D341Med (cell line): Measurements from ENCODE around the gene MUL1.

Experiments
- DNase-seq: peaks from one replicate; pipeline ENCODE4 v3.0.0; 2012; ENCODE audit warnings: low spot score

Gene MUL1

GRCh38 chr1:20470194-20470593 is 37.8 kb downstream of the MUL1 start:
- no peak for DNase-seq

- DNase-seq, result no peak
Observed at GRCh38 chr1:20469406-20470076, 38.4 kb downstream of the MUL1 start.

GRCh38 chr1:20466273-20466672 is 41.7 kb downstream of the MUL1 start:
- DNase-seq, result no peak

GRCh38 chr1:20465187-20465586 is 42.8 kb downstream of the MUL1 start:
- DNase-seq, result no peak

GRCh38 chr1:20463502-20463901 is 44.4 kb downstream of the MUL1 start:
- DNase-seq, result no peak

DNA sequence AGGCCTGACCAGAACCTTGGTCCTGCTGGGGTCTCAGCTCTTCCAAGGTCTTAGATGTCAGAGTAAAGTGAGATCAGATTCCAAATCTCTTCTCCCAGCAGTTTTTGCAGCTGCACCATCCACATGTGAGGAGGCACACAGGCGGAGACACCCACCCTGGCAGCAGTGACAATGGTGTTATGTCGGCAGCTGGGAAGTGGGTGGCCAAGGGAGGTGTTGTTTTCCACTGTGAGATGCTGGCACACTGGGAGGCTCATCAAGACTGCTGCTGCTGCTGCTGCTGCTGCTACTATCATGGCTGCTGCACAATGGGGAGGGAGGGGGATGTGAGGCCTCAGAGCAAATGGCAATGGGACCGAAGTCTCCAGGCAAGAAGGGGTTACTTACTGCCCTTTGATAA is 45.6 kb downstream of the MUL1 start:
- no peak for DNase-seq

DNA sequence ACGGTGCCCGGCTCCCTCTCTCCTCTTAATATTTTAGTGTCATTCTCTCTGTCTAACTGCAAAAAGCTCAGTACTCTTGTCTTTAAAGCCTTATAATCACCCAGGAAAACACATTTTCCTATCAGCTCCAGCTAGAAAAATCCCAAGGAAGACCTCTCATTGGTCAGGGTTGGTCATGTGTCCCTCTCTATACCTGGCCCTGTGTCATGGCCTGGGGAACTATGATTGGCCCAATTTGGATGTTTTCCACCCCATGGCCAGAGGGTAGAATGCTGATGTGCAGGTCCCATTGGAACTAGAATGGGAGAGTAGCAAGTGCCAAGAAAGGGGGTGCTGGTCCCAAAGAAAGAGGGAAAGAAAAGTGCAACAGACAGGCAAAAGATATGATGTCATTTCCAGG is 49.2 kb downstream of the MUL1 start:
- DNase-seq, result no peak

DNA sequence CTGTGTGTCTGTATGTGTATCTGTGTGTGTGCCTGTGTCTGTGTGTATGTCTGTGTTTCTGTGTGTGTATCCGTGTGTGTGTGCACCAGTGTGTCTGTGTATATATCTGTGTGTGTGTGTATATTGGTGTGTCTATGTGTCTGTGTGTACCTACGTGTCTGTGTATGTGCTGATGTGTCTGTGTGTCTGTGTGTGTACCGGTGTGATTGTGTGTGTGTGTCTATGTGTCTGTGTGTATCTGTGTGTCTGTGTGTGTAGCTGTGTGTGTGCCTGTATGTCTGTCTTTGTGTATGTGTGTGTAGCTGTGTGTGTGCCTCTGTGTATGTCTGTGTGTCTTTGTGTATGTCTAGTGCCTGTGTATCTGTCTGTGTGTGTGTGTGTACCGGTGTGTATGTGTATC is 53.9 kb downstream of the MUL1 start:
- DNase-seq, result no peak

DNA sequence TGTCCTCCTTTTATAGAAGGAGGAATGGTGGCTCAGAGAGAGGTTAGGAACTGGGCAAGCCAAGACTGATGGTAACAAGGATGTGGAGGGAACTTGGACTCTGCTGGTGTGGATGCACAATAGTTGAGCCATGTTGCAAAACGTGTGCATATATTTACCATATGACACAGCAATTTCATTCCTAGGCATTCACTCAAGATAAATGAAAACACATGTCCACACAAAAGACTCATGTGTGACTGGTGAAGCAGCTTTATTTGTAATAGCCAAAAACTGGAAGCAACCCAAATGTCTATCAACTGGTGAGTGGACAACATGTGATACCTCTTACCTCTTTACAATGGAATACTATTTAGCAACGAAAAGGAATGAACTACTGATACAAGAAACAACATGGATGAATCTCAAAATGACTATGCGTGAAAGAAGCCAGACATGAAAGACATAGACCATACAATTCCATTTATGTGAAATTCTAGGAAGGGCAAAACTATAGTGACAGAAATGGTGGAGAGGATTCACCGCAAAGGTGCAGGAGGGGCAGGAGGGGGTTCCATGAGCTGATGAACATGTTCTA is 58.1 kb downstream of the MUL1 start:
- DNase-seq, result no peak
